ENCODE data around the gene FAM171A2.
A peak's percentile ranks its signal among the peaks of the same experiment; 100 is the strongest.

DNA sequence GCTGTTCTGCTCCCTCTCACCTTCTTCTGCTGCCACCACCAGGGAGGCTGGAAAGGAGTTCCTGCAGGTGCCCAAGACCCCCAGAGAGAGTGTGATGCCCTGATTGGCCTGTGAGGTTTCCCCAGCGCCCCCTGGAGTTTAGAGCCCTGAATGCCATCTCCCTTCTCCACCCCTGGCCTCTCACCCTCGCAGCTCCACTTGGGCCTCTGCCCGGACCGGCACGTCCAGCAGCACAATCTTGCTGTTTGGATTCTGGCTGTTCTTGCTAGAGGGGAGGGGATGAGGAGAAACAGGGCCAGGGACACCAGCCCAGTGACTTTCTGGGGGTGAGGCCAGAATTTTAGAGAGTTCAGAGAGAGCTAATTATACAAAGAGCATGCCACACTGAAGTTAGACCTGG lies 12.5 kb upstream of the FAM171A2 start:
- TF ChIP-seq CEBPB (IDR thresholded peaks at IDR 0.05; ENCODE audit: borderline replicate concordance in 1 of 2, low read depth in 2 of 2, low read length in 2 of 2) (no peak), EZH2 (IDR thresholded peaks at IDR 0.05; ENCODE audit: borderline replicate concordance, control insufficient read depth, low read depth, low read length) (no peak), MXI1 (IDR thresholded peaks at IDR 0.05; ENCODE audit: low read depth, low read length) (no peak), FOXK2 (IDR thresholded peaks at IDR 0.05) (no peak), HDGF (IDR thresholded peaks at IDR 0.05) (no peak), FOXM1 (IDR thresholded peaks at IDR 0.05; ENCODE audit: low read depth, low read length) (no peak), KDM1A (IDR thresholded peaks at IDR 0.05; ENCODE audit: borderline replicate concordance) (no peak), SP1 (IDR thresholded peaks at IDR 0.05; ENCODE audit: low read depth, low read length) (no peak)
- TF ChIP-seq, protein P1, sequence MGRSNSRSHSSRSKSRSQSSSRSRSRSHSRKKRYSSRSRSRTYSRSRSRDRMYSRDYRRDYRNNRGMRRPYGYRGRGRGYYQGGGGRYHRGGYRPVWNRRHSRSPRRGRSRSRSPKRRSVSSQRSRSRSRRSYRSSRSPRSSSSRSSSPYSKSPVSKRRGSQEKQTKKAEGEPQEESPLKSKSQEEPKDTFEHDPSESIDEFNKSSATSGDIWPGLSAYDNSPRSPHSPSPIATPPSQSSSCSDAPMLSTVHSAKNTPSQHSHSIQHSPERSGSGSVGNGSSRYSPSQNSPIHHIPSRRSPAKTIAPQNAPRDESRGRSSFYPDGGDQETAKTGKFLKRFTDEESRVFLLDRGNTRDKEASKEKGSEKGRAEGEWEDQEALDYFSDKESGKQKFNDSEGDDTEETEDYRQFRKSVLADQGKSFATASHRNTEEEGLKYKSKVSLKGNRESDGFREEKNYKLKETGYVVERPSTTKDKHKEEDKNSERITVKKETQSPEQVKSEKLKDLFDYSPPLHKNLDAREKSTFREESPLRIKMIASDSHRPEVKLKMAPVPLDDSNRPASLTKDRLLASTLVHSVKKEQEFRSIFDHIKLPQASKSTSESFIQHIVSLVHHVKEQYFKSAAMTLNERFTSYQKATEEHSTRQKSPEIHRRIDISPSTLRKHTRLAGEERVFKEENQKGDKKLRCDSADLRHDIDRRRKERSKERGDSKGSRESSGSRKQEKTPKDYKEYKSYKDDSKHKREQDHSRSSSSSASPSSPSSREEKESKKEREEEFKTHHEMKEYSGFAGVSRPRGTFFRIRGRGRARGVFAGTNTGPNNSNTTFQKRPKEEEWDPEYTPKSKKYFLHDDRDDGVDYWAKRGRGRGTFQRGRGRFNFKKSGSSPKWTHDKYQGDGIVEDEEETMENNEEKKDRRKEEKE (IDR thresholded peaks at IDR 0.05) = no peak
- TF ChIP-seq, protein P2, sequence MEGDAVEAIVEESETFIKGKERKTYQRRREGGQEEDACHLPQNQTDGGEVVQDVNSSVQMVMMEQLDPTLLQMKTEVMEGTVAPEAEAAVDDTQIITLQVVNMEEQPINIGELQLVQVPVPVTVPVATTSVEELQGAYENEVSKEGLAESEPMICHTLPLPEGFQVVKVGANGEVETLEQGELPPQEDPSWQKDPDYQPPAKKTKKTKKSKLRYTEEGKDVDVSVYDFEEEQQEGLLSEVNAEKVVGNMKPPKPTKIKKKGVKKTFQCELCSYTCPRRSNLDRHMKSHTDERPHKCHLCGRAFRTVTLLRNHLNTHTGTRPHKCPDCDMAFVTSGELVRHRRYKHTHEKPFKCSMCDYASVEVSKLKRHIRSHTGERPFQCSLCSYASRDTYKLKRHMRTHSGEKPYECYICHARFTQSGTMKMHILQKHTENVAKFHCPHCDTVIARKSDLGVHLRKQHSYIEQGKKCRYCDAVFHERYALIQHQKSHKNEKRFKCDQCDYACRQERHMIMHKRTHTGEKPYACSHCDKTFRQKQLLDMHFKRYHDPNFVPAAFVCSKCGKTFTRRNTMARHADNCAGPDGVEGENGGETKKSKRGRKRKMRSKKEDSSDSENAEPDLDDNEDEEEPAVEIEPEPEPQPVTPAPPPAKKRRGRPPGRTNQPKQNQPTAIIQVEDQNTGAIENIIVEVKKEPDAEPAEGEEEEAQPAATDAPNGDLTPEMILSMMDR (IDR thresholded peaks at IDR 0.05 in 2 of 3, conservative IDR thresholded peaks at IDR 0.05 in 1 of 3; ENCODE audit: control insufficient read depth in 2 of 3, extremely low read depth in 1 of 3, insufficient read depth in 1 of 3, low read depth in 3 of 3, low read length in 3 of 3) = peak; percentile 17 to 62 (median 57); a peak in 5 of 6 replicates
